Neutrophil (primary cell): ENCODE results near the gene PKP3.

Source experiments
- H3K27ac ChIP-seq: fragments of 200-600 bp; sonication (generic); 2 replicates; pipeline ENCODE4 v1.5.1; 2016; ENCODE audit warnings: mild to moderate bottlenecking, moderate library complexity
- H3K27me3 ChIP-seq: fragments of 200-600 bp; sonication (generic); 2 replicates; pipeline ENCODE4 v1.6.0; 2016; ENCODE audit warnings: mild to moderate bottlenecking
- H3K36me3 ChIP-seq: fragments of 200-600 bp; sonication (generic); 2 replicates; pipeline ENCODE4 v1.5.1; 2017
- H3K4me1 ChIP-seq, 2 experiments: fragments of 200-600 bp in 1 of 2; sonication (generic) in 1 of 2; 1 replicate in 1 of 2; 2 replicates in 1 of 2; pipeline versions ENCODE4 v1.5.1 to v1.6.1; 2013 to 2016; ENCODE audit warnings: low read depth in 1 of 2, low read length in 1 of 2, mild to moderate bottlenecking in 1 of 2, moderate library complexity in 1 of 2; ENCODE audit not compliant: control insufficient read depth in 1 of 2, insufficient read depth in 1 of 2
- H3K4me3 ChIP-seq, 2 experiments: fragments of 200-600 bp in 1 of 2; sonication (generic) in 1 of 2; 1 replicate in 1 of 2; 2 replicates in 1 of 2; pipeline ENCODE4 v1.5.1; 2013 to 2016; ENCODE audit warnings: low read depth in 1 of 2, low read length in 1 of 2, mild to moderate bottlenecking in 1 of 2, moderate library complexity in 1 of 2
- H3K9me3 ChIP-seq: fragments of 200-600 bp; sonication (generic); 2 replicates; pipeline ENCODE4 v1.5.1; 2016
- CTCF ChIP-seq: fragments of 200-600 bp; sonication (generic); IDR thresholded peaks from 2 replicates; pipeline ENCODE4 v1.5.1; 2016; ENCODE audit warnings: antibody characterized with exemption

The PKP3 gene

GRCh38 chr11:449889-450808, 56.1 kb downstream of the PKP3 start, which contains the start of gene PTDSS2:
Gene PTDSS2, plus strand, starts transcription at chr11:450279. Its CDS starts 177 bp downstream, at chr11:450456.
- H3K27ac ChIP-seq, result peak within 1 kb of the TSS; percentile 82
- peaks cover 15% of the 10 kb centered on the region for H3K36me3 ChIP-seq
- H3K9me3 ChIP-seq, result no peaks in the 10 kb centered on the region
- TF ChIP-seq CTCF, result peak; percentile 27
- H3K27me3 ChIP-seq, result peaks cover 32% of the 10 kb centered on the region
- H3K4me1 ChIP-seq, result peaks cover 28 to 34% of the 10 kb centered on the region in 2 experiments
- H3K4me3 ChIP-seq, result peak within 1 kb of the TSS; percentile 93 to 97

- Histone ChIP-seq H3K4me3 (peak overlapping the region; percentile 93 to 97), H3K27me3 (peaks cover 25% of the 10 kb centered on the region), H3K9me3 (no peaks in the 10 kb centered on the region), H3K36me3 (peaks cover 15% of the 10 kb centered on the region), H3K4me1 (peaks cover 28 to 34% of the 10 kb centered on the region in 2 experiments), H3K27ac (no peak overlapping the region)
- no peak for TF ChIP-seq CTCF
Observed at GRCh38 chr11:450809-451451, 56.9 kb downstream of the PKP3 start.

GRCh38 chr11:451738-452137, 57.7 kb downstream of the PKP3 start:
- TF ChIP-seq CTCF, result no peak
- peaks cover 28 to 34% of the 10 kb centered on the region in 2 experiments for H3K4me1 ChIP-seq
- peaks cover 17% of the 10 kb centered on the region for H3K27me3 ChIP-seq
- H3K4me3 ChIP-seq, result no peak overlapping the region
- no peaks in the 10 kb centered on the region for H3K9me3 ChIP-seq
- no peak overlapping the region for H3K27ac ChIP-seq
- peaks cover 15% of the 10 kb centered on the region for H3K36me3 ChIP-seq

GRCh38 chr11:452203-452744, 58.3 kb downstream of the PKP3 start:
- peaks cover 15% of the 10 kb centered on the region for H3K36me3 ChIP-seq
- H3K27me3 ChIP-seq, result peaks cover 13% of the 10 kb centered on the region
- H3K4me3 ChIP-seq, result no peak overlapping the region
- no peaks in the 10 kb centered on the region for H3K9me3 ChIP-seq
- H3K4me1 ChIP-seq, result peaks cover 28 to 34% of the 10 kb centered on the region in 2 experiments
- no peak overlapping the region for H3K27ac ChIP-seq
- TF ChIP-seq CTCF, result no peak

- H3K4me3 ChIP-seq, result no peak overlapping the region
- no peak overlapping the region for H3K27ac ChIP-seq
- H3K36me3 ChIP-seq, result peaks cover 15% of the 10 kb centered on the region
- H3K27me3 ChIP-seq, result peaks cover 13% of the 10 kb centered on the region
- no peak for TF ChIP-seq CTCF
- H3K9me3 ChIP-seq, result no peaks in the 10 kb centered on the region
- H3K4me1 ChIP-seq, result peaks cover 28 to 29% of the 10 kb centered on the region in 2 experiments
Observed at GRCh38 chr11:452916-453527, 59.0 kb downstream of the PKP3 start.
